GM19397 (cell line): ENCODE results near the gene IL18RAP.

ENCODE experiments used
- ATAC-seq: cut with Tn5 transposase; IDR thresholded peaks from one replicate; pipeline ENCODE4 v1.9.1; 2021; ENCODE audit warnings: mild to moderate bottlenecking, moderate library complexity; ENCODE audit not compliant: unreplicated experiment

The IL18RAP gene

GRCh38 chr2:102492006-102492405 lies 69.0 kb downstream of the IL18RAP start:
- ATAC-seq = no peak

- no peak for ATAC-seq
Observed at GRCh38 chr2:102494570-102494969, 71.6 kb downstream of the IL18RAP start.

GRCh38 chr2:102498414-102498813 lies 75.5 kb downstream of the IL18RAP start:
- no peak for ATAC-seq

GRCh38 chr2:102499558-102499957 lies 76.6 kb downstream of the IL18RAP start:
- no peak for ATAC-seq
